Large intestine (tissue), 3 donors: ENCODE results near the gene CLEC3B. TPM values are rescaled to one million over a fixed set of nuclear protein-coding genes. Genes with fewer than 3 reads are reported as not detected.
"Not testable (repeated sequence)": the region's sequence is repeated elsewhere in the genome, so short reads cannot be mapped to it uniquely, and the experiment has no call there.

Experiments
- DNase-seq, 2 donors: peaks; one replicate each; pipeline versions ENCODE4 v3.0.0 to v3.0.0-alpha.2; 2013
- H3K27ac ChIP-seq: one replicate; pipeline ENCODE4 v1.5.1; 2013; ENCODE audit warnings: low read length
- H3K27me3 ChIP-seq: 2 replicates; pipeline ENCODE4 v1.6.1; 2013; ENCODE audit warnings: low read length; ENCODE audit not compliant: control insufficient read depth, insufficient read depth
- H3K36me3 ChIP-seq: 2 replicates; pipeline ENCODE4 v1.6.1; 2013; ENCODE audit warnings: low read length; ENCODE audit not compliant: control insufficient read depth, insufficient read depth
- H3K4me1 ChIP-seq: one replicate; pipeline ENCODE4 v1.6.1; 2013; ENCODE audit warnings: low read length; ENCODE audit not compliant: control insufficient read depth, insufficient read depth
- H3K4me3 ChIP-seq: one replicate; pipeline ENCODE4 v1.5.1; 2013; ENCODE audit warnings: low read length
- H3K9me3 ChIP-seq: one replicate; pipeline ENCODE4 v1.6.1; 2013; ENCODE audit warnings: mild to moderate bottlenecking, low read depth, low read length, moderate library complexity; ENCODE audit not compliant: control insufficient read depth
- WGBS: methylation state at CpG from one replicate; pipeline ENCODE4 v1.1.5; 2013; ENCODE audit warnings: low lambda C conversion rate; ENCODE audit not compliant: insufficient coverage; 5-methylcytosine and 5-hydroxymethylcytosine counted together
- polyA plus RNA-seq: library from polyadenylated mRNA; unstranded; fragments of 120-200 nt; gene quantifications from one replicate; pipeline ENCODE4 v1.2.1, GENCODE V29; 2013

Gene CLEC3B
- polyA plus RNA-seq, 1 donor, result 35.7 TPM

GRCh38 chr3:45053805-45054195 is 27.7 kb downstream of the CLEC3B start:
- H3K27ac ChIP-seq, DNase-seq, H3K4me3 ChIP-seq, H3K36me3 ChIP-seq, H3K27me3 ChIP-seq, H3K4me1 ChIP-seq, H3K9me3 ChIP-seq: not testable (repeated sequence)
- no CpG with 5 or more reads among the region's 1 CpG for WGBS

GRCh38 chr3:45054196-45054857 is 28.2 kb downstream of the CLEC3B start:
- DNase-seq, result no peak
- 90% methylated on average over 2 of the region's 3 CpGs for WGBS
- Histone ChIP-seq H3K4me1 (no peaks in the 10 kb centered on the region), H3K9me3 (no peaks in the 10 kb centered on the region), H3K4me3 (no peak overlapping the region), H3K27me3 (peaks cover 5% of the 10 kb centered on the region), H3K36me3 (no peaks in the 10 kb centered on the region), H3K27ac (no peak overlapping the region)

- no peak overlapping the region for H3K27ac ChIP-seq
Observed at GRCh38 chr3:45055032-45055410, 28.9 kb downstream of the CLEC3B start.

GRCh38 chr3:45055411-45056143 is 29.5 kb downstream of the CLEC3B start:
- H3K36me3 ChIP-seq, result no peaks in the 10 kb centered on the region
- no peaks in the 10 kb centered on the region for H3K9me3 ChIP-seq
- H3K4me1 ChIP-seq, result no peaks in the 10 kb centered on the region
- H3K27ac ChIP-seq, result no peak overlapping the region
- peaks cover 3% of the 10 kb centered on the region for H3K27me3 ChIP-seq
- no peak overlapping the region for H3K4me3 ChIP-seq
- no peak for DNase-seq
- WGBS, result 80% methylated on average over 1 of the region's 7 CpGs

More at GRCh38 chr3:45055032-45055410, 28.9 kb downstream of the CLEC3B start:
- Histone ChIP-seq H3K4me1 (no peaks in the 10 kb centered on the region), H3K36me3 (no peaks in the 10 kb centered on the region), H3K4me3 (no peak overlapping the region), H3K27me3 (peaks cover 5% of the 10 kb centered on the region), H3K9me3 (no peaks in the 10 kb centered on the region)
- 64% methylated on average over 2 of the region's 2 CpGs for WGBS
- no peak for DNase-seq

GRCh38 chr3:45056608-45057301 is 30.7 kb downstream of the CLEC3B start:
- Histone ChIP-seq H3K9me3 (no peaks in the 10 kb centered on the region), H3K36me3 (no peaks in the 10 kb centered on the region), H3K27me3 (no peaks in the 10 kb centered on the region), H3K4me1 (no peaks in the 10 kb centered on the region), H3K4me3 (no peak overlapping the region), H3K27ac (no peak overlapping the region)
- WGBS, result 60% methylated on average over 1 of the region's 5 CpGs
- no peak for DNase-seq

GRCh38 chr3:45057557-45057956 is 31.5 kb downstream of the CLEC3B start:
- H3K9me3 ChIP-seq, result no peaks in the 10 kb centered on the region
- no peaks in the 10 kb centered on the region for H3K4me1 ChIP-seq
- no peaks in the 10 kb centered on the region for H3K27me3 ChIP-seq
- H3K4me3 ChIP-seq, result no peak overlapping the region
- no peak for DNase-seq
- no peak overlapping the region for H3K27ac ChIP-seq
- 80% methylated on average over 1 of the region's 3 CpGs for WGBS
- H3K36me3 ChIP-seq, result no peaks in the 10 kb centered on the region

GRCh38 chr3:45059132-45059531 is 33.0 kb downstream of the CLEC3B start:
- Histone ChIP-seq H3K36me3 (no peaks in the 10 kb centered on the region), H3K27me3 (no peaks in the 10 kb centered on the region), H3K4me1 (no peaks in the 10 kb centered on the region), H3K9me3 (no peaks in the 10 kb centered on the region), H3K4me3 (no peak overlapping the region), H3K27ac (no peak overlapping the region)
- WGBS, result 100% methylated on average over 1 of the region's 2 CpGs
- no peak for DNase-seq

GRCh38 chr3:45060165-45060892 is 34.2 kb downstream of the CLEC3B start:
- Histone ChIP-seq H3K36me3 (no peaks in the 10 kb centered on the region), H3K27ac (no peak overlapping the region), H3K4me1 (no peaks in the 10 kb centered on the region), H3K4me3 (no peak overlapping the region), H3K27me3 (no peaks in the 10 kb centered on the region), H3K9me3 (no peaks in the 10 kb centered on the region)
- 20% methylated on average over 1 of the region's 4 CpGs for WGBS
- DNase-seq, result no peak

GRCh38 chr3:45062697-45063070 is 36.6 kb downstream of the CLEC3B start:
- H3K4me3 ChIP-seq, result no peak overlapping the region
- H3K27me3 ChIP-seq, result no peaks in the 10 kb centered on the region
- WGBS, result 100% methylated on average over 1 of the region's 1 CpG
- no peaks in the 10 kb centered on the region for H3K9me3 ChIP-seq
- H3K27ac ChIP-seq, result no peak overlapping the region
- H3K36me3 ChIP-seq, result no peaks in the 10 kb centered on the region
- H3K4me1 ChIP-seq, result no peaks in the 10 kb centered on the region
- DNase-seq, result no peak
